Liver (tissue), 3 donors: ENCODE results near the gene NAPA.

Experiments used
- ATF3 ChIP-seq: IDR thresholded peaks from 2 replicates; pipeline ENCODE4 v1.6.1; 2016; ENCODE audit warnings: antibody characterized with exemption
- CTCF ChIP-seq: fragments of 150-350 bp; IDR thresholded peaks from 2 replicates; pipeline ENCODE4 v1.5.1; 2017; ENCODE audit warnings: improper control_type of control experiment, low read depth, low read length; ENCODE audit not compliant: missing input control
- FOXA1 ChIP-seq: IDR thresholded peaks from 2 replicates; pipeline ENCODE4 v1.6.1; 2016; ENCODE audit warnings: antibody characterized with exemption
- GABPA ChIP-seq, 2 donors: IDR thresholded peaks in 1 of 2; conservative IDR thresholded peaks in 1 of 2; 2 replicates each; pipeline ENCODE4 v1.6.1; 2016; ENCODE audit warnings: antibody characterized with exemption in 2 of 2, mild to moderate bottlenecking in 1 of 2, moderate library complexity in 1 of 2
- HNF4G ChIP-seq: IDR thresholded peaks from 2 replicates; pipeline ENCODE4 v1.6.1; 2016; ENCODE audit warnings: antibody characterized with exemption
- MAX ChIP-seq: IDR thresholded peaks from 2 replicates; pipeline ENCODE4 v1.6.1; 2016; ENCODE audit warnings: antibody characterized with exemption
- RAD21 ChIP-seq, 2 donors: IDR thresholded peaks; 2 replicates each; pipeline ENCODE4 v1.6.1; 2016; ENCODE audit warnings: antibody characterized with exemption in 2 of 2, mild to moderate bottlenecking in 2 of 2
- REST ChIP-seq: IDR thresholded peaks from 2 replicates; pipeline ENCODE4 v1.6.1; 2016; ENCODE audit warnings: antibody characterized with exemption, mild to moderate bottlenecking
- RXRA ChIP-seq, 2 donors: IDR thresholded peaks; 2 replicates each; pipeline ENCODE4 v1.6.1; 2017 to 2018; ENCODE audit warnings: antibody characterized with exemption in 2 of 2, mild to moderate bottlenecking in 1 of 2
- SP1 ChIP-seq: IDR thresholded peaks from 2 replicates; pipeline ENCODE4 v1.6.1; 2018; ENCODE audit warnings: antibody characterized with exemption, mild to moderate bottlenecking
- TAF1 ChIP-seq: conservative IDR thresholded peaks from 2 replicates; pipeline ENCODE4 v1.6.1; 2016; ENCODE audit warnings: antibody characterized with exemption, mild to moderate bottlenecking
- YY1 ChIP-seq: IDR thresholded peaks from 2 replicates; pipeline ENCODE4 v1.6.1; 2016; ENCODE audit warnings: antibody characterized with exemption, mild to moderate bottlenecking
- ZBTB33 ChIP-seq: IDR thresholded peaks from 2 replicates; pipeline ENCODE4 v1.6.1; 2016; ENCODE audit warnings: antibody characterized with exemption
- donor health status: healthy.
- donor health status: healthy.

- TF ChIP-seq CTCF (no peak), REST (no peak), RAD21 (IDR thresholded peaks at IDR 0.05) (no peak), ZBTB33 (no peak), MAX (no peak), TAF1 (no peak), FOXA1 (no peak), GABPA (IDR thresholded peaks at IDR 0.05 in 1 of 2, conservative IDR thresholded peaks at IDR 0.05 in 1 of 2) (no peak), SP1 (no peak), YY1 (no peak), ATF3 (no peak), HNF4G (no peak), RXRA (IDR thresholded peaks at IDR 0.05) (no peak)
Measured at GRCh38 chr19:47503130-47503825, 11.6 kb downstream of the NAPA start.
